UCSD-AML1 (cell line): ENCODE data around the gene HDAC10.
A peak's percentile ranks its signal among the peaks of the same experiment; 100 is the strongest.

Experiments
- DNase-seq: peaks from one replicate; lab custom pipeline; 2025; ENCODE audit not compliant: unreplicated experiment; lab: John Stamatoyannopoulos, UW

The HDAC10 gene

DNA sequence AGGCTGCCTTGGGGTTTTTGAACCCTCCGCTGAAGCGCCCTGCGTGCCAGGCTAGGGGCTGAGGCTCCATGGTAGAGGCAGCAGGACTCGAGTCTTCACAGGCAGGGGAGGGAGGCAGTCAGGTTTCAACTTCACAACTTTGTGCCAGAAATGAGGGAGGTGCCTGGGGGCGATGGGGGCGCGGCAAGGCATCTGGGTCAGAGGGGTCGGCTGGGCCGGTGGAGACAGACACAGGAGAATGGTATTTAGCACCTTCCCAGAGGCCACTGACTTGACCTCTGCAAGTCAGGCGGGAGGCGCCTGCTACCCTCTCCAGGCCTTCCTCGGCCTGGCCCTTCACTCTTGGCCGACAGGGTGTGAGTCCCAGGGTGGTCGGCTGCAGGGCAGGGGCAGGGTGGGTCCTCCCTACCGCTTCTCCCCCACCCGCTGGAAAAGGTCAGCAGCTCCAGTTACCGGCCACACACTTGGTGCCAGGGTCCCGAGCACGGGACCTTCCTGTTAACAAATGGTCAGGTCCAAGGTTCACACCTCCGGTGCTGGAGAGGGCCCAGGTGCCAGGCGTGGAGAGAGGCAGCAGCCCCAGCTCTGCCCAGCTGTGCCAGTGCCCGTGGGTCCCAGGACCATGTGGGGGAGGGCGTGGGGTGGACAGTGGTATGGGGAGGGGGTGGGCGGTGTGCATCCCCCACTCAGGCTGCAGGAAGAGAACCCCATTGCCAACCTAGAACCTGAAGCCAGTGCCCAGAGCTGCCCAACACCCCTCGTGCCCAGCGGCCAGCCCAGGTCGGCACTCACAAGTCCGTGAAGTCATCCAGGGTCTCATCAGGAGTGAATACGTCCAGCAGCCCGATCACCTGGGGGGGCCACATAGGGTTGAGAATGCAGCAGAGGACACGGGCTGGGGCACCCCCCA lies 6.6 kb upstream of the HDAC10 start:
- no peak for DNase-seq

DNA sequence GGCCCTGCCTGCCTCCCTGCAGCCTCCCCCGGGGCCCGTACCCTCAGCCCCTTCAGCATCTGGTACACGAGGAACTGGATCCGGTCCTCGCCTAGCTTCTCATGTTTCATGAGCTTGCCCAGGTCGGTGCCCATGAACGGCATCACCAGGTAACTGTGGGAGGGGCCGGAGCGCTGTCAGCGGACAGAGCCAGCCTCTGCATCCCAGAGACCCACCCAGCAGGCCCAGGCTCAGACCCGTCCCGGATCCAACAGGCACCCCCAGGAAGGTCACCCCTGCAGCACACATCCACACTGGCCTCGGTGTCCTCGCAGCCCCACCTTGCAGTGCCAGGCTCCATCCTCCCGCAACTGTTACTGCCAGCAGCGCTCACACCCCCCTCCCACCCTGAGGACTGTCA lies 6.0 kb upstream of the HDAC10 start:
- DNase-seq, result no peak

DNA sequence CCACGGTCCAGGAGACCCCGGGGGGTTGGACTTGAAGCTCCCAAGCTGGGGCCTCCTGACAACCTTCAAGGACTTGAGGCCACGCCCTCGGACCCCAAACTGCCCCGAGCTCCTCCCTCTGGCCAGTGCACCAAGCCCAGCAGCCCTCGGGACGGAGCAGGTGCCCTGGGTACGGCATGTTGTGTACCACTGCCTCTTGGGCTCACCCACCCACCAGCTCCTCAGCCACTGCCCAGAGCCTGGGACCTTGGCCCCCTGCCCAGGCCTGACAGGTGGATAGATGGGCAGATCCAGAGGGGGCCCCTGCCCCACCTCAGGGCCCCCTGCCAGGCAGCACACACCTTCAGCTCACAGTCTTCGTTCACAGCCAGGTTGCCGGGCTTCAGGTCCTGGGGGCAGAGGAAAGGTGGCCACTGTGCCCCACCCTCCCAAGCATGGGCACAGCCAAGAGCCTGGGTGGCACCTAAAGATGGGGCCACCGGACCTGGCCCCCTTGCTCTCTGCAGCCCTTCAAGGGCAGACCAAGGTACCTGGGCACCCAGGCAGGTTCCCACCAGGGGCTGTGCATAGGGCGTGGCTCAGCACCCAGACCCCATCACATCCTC lies 5.3 kb upstream of the HDAC10 start:
- DNase-seq, result no peak

DNA sequence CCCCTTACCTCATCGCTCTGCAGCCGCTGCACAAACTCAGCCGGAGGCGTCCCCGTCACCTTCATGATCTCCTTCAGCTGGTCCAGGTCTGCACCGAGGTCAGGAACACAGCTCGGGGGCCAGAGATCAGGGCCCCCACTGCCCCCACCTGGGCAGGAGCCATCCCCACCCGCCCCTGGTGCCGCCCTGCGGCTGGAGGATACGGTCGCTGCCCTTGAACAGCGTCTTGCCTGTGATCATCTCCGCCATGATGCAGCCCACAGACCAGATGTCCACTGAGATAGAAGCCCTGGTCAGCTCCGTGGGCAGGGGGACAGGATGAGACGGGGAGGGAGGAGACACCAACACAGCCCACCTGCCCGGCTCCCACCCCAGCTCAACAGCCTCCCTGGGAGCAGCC lies 4.5 kb upstream of the HDAC10 start:
- DNase-seq, result no peak

DNA sequence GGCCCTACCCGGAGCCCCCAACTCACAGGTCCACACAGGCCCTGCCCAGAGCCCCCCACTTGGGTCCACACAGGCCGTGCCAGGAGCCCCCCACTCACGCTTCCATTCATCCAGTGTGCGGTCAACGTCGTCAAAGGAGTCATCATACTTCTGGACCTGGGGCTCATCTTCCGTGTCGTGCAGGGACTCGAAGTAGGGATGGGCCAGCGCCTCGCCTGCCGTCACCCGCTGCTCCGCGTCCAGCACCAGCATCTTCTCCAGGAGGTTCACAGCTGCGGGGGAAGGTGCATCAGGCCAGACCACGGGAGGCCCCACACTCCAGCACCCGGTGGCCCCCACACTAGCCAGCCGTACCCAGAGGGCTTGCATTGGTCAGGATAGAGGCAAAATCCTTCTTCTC lies 4.0 kb upstream of the HDAC10 start:
- no peak for DNase-seq

DNA sequence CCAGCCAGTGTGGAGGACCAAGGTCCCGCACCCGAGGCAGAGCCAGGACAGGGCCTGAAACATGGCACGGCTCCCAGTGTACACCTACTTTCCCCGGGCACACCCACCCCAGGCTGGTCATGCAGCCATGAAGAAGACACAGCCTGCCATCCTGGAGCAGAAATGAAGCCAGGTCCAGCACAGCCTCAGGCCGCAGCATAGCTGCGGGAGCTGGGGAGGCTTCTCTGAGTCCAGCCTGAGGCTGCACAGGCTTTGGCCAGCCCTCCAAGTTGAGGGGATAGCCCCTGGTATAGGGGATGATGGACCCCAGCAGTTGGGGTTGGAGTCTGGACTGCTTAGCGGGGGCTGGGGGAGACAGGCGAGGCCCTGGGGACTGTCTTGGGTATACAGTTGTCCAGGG lies 2.9 kb upstream of the HDAC10 start:
- no peak for DNase-seq

DNA sequence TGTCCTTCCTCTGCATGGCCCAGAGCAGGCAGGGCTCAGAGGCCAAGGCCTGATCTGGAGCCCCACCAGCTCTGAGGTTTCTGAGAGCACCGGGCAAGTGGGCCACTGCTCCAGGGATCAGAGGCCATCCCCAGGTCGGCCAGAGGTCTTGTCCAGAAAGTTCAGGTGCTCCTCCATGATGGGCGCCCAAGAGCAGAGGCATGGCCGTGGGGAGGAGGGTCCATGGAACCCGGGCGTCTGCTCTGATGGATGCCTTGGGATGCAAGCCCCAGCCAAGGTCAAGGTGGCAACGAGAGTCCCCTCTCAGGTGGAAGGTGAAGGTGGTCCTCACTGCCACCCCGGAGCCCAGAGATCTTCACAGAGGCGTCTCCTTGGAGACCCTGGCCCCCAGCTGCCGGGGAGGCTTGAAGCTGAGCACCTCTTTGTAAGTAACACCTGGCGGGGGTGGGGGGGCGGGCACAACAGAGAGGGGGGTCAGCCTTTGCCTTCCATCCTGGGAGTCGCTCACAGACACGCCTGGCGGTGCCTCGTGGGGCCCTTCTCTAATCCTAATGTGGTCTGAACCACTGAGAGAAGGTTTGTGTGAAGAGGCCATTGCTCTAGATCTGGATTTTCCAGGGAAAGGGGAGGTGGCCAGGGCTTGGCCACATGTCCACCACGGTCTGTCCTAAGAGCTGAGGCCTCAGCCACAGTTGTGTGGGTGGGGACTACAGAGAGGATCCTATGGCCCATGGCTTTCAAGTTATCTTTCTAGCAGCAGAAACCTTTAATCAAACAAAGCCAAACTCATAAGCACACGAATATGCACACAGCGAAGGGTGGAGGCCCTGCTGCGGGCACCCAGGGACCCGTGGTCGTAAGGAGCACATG lies 2.2 kb upstream of the HDAC10 start:
- no peak for DNase-seq

DNA sequence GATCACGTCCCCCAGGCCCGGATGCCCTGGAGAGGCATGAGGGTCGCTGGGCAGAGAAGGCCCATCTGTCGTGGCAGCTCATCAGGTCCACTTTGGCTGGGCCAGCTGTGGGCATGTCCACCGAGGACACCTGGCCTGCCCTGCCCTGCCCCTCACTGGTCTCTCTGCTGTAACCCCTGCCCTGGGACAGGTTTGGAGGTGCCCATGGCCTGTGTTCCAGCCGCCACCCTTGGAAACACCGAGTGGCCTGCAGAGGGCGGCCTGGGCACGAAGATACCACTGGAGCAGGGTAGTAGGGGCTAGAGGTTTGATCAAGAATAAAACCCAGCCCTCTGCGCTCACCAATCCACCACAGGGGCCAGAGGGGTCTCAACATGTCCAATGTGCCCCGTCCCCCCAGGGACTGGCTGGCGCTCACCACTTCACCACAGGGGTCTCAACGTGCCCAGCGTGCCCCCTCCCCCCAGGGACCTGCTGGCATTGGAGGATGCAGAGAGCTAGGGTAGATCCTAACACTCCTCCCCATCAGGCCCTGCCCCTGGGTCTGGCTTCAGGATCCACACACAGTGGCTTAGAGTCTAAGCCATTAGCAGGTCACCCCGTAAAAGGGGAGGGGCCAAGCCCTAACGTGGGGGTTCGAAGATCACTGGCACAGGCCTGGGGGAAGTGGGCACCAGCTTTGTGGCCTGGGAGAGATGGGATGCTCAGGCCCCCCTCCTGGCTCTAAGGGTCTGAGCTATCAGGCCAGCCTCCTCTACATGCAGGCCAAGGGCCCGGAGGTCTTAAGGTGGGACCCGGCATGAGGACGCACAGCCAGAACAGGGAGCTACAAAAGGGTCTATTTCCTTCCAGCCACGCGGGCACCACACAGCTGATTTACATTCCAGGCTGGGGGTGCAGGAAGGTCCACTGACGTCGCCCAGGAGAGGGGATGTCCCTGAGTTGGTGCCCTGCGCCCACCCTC lies 1.3 kb upstream of the HDAC10 start:
- DNase-seq, result peak; percentile 73

DNA sequence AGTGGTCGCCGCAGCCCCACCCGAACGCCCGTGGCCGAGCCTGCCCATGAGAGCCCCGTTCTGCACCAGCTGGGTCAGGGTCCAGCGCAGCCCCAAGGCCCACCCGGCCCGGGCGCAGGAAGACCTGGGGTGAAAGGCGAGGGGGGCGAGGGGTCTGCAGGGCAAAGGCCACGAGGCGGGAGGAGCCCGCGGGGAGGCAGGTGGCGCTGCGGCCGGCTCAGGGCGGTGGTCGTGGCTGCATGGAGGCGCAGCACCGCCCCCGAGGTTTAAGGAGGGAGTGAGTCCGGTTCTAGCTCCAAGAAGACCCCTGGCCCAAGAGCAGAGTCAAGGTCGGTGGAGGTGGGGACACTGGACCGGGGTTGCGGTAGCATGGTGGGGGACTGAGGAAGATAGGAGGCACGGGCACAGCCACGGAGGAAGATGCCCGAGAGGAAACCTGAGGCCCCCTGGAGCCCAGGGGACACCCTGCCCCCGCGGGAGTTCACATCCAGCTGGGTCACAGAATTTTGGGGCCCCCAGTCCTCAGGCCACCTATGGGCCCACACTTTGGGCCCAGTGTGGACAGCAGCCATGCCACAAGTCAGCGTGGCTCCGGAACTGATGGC lies 514 bp upstream of the HDAC10 start:
- no peak for DNase-seq

DNA sequence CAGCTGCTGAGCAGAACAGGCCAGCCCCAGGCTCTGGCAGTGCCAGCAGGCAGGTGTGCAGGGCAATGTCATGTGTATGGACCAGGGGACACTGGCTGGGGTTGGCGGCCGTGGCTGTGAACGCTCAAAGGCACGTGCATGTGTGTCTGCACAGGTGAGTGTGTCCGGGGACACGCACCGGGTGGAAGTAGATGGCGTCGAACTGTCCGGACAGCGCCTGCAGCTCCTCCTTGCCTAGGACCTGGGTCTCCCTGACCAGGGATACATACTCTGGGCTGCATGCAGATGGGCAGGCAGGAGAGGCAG lies 863 bp downstream of the HDAC10 start:
- DNase-seq, result no peak

DNA sequence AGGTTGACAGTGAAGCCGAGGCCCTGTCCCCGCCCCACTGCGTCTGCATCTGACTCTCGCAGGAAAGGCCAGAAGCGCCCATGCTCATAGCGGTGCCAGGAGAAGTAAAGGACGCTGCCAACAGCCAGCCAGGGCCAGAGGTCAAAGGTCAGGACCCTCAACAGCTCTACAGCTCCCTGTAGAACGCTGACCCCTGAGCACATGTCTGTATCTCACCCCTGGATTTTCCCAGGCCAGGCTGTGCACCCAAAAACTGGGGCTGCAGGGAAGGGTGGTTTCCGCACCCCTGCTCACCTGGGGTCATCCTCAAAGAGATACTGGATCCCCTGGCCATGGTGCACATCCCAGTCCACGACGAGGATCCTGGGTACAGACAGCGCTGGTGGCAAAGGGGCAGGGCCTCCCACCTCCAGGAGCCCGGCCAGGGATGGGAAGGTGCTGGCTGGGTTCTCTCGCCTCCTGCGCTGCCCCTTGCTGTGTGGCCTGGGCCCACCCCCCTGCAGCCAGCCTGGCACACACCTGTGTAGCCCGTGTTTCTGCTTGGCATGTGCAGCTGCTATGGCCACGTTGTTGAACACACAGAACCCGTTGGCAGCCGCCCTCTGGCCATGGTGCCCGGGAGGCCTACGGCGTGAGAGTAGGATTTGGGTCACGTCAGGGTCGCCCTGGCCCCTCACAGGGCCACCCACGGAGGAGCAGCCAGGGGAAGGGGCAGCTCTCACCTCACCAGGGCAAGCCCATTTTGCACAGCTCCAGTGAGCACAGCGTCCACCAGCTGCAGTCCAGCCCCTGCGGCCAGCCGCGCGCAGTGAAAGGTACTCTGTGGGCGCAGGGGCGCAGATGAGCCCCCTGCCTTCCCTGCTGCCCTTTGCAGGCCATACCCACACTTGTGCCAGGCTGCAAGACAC lies 1.5 kb downstream of the HDAC10 start:
- no peak for DNase-seq

DNA sequence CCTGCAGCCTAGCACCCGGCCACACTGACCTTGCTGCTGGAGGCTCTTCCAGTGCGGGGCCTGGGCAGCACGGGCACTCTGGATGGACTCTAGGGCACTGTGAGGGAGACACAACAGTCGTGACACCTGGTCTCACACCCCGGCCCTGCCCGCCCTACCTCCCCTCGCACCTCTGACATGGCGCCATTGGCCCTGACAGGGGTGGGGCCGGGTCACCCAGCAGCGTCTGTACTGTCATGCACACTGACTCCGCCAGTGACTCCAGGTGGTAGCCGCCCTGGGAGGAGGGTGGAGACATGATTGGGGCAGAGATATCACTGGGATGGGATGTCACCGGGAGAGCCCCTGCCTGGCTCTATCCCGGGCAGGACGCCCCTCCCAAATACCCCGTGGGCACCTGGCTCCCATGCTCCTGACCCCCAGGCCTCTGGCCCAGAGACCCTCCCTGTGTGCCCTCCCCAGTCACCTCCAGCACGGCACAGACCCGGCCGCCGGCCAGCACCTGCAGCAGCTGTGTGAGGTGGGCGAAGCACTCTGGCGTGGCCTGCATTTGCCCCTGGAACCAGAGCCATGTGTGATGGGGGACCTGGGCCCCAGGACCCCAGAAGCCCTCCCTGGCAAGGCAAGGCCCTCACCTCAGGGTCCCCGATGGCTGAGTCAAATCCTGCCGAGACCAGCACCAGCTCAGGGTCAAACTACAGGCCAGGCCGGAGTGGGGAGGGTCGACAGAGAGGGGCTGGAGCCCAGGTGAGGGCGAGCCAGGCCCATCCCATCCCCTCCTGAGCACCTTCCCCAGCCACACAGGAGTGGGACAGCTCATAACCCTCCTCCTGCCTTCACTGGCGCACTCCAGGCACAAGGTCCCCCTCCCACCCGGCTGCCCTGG lies 2.6 kb downstream of the HDAC10 start:
- DNase-seq, result no peak

DNA sequence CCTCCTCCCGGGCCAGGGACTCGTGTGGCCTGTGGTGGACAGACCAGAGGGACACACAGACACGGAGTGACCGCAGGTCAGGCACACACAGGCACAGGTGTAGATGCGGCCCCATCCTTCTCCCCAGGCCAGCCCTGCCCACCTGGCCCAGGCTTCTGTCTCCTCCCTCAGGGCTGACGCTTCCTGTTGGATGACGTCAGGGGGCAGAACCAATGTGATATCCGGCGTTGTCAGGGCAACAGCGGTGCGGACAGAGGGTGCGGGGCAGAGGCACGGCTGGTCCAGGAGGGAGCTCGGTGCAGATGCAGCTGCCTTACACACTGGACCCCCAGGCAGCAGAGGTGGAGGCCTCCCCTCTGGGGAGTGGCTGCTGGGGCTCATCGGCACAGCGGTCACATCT lies 3.3 kb downstream of the HDAC10 start:
- DNase-seq, result no peak

DNA sequence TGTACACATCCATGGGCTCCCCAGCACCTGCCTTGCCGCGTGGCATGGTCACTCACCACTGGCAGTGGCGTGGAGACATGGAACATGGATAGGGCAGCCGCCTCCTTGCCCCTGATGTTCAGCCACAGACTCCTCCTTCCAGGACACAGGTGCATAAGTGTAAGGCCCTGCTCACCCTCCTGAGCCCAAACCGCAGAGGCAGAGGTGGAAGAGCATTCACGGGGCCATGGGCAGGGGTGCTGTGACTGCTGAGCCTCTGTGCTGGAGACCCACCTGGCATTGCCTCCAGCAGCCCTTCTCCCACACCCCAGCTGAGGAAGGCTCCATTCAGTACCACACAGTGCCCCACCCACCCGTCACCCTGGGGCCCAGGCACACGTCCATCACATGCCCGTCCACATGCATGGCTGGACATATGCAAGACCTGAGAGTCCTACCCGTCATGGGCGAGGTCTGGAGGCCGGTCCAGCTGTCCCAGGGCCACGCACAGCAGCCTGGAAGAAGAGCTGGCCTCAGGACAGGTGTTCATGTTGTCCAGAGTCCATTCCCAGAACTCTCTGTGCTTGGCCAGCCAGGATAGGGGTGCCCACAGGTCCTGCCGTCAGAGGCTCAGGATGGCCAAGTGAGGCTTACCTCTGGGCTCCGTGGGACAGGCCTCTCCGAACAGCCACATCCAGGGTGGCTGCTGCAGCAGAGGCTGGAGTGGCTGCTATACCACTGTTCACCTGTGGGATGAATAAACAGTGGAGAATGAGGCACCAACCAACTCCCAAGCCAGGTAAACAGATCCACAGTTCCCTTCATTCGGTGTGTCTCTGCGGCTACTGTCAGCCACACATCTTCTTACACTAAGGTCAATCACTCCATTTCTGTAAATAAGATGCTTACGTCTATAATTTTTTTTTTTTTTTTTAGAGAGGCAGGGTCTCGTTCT lies 4.6 kb downstream of the HDAC10 start:
- no peak for DNase-seq

DNA sequence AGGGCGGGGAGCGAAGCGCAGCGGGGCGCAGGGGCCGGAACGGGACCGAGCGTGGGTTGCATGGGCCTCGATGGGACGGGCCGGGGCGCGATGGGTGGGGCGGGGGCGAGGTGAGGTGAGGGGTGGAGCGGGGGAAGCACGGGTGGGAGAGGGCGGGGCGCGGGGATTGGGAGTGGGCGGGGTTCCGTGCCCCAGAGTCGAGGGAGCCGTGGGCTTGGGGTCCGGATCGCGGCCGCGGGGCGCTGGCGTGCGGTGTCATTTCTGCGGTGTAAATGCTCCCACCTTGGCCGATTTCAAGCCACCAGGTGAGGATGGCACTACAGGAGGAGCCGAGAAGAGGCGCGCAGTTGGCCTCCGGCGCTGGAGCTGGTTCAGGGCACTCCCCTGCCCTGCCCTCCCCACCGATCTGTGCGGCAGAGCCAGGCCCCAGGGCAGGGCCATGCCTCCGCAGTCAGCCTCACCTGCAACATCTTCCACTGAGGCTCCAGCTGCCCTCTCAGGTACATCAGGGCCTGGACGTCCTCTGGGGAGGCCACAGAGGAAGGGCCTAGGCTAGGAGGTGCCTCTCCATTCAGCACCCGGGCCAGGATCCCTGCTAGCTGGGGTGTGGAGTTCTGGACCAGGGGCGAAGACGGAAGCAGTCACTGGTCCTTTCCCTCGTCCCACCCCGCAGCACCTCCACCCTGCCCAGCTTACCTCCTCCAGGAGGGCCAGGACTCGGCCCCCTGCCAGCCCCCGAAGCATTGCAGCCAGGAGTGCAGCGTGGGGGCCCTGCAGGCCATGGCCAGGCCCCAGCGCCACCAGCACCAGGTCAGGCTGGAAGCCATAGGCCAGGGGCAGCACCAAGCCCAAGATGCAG lies 5.6 kb downstream of the HDAC10 start:
- DNase-seq, result no peak
